Kidney epithelial cell (primary cell): ENCODE results near the gene PHF10. TPM values are rescaled to one million over a fixed set of nuclear protein-coding genes. Genes with fewer than 3 reads are reported as not detected.

Experiments used
- DNase-seq: peaks from one replicate; pipeline ENCODE4 v3.0.0-alpha.2; 2010; ENCODE audit warnings: low read depth
- H3K27me3 ChIP-seq: 2 replicates; pipeline ENCODE4 v1.6.0; 2011; ENCODE audit warnings: low read length; ENCODE audit not compliant: control insufficient read depth, insufficient read depth
- H3K36me3 ChIP-seq: 2 replicates; pipeline ENCODE4 v1.5.1; 2011; ENCODE audit warnings: low read length; ENCODE audit not compliant: control insufficient read depth, insufficient read depth
- H3K4me3 ChIP-seq: 2 replicates; pipeline ENCODE4 v1.5.1; 2011; ENCODE audit warnings: low read depth, mild to moderate bottlenecking, control low read depth, low read length
- CTCF ChIP-seq: IDR thresholded peaks from 2 replicates; pipeline ENCODE4 v1.5.1; 2011; ENCODE audit warnings: mild to moderate bottlenecking, moderate library complexity, low read length, control low read depth, inconsistent platforms; ENCODE audit not compliant: insufficient read depth, poor library complexity, severe bottlenecking
- total RNA-seq: library from RNA; depleted of rRNA; stranded (reverse); fragments of >200 nt; gene quantifications from 2 replicates; pipeline ENCODE4 v1.2.3, GENCODE V29; 2015

The PHF10 gene
- total RNA-seq, 1 donor from 2014 or later, result 31.3 TPM

GRCh38 chr6:169738976-169739529, 14.8 kb upstream of the PHF10 start:
- Histone ChIP-seq H3K36me3 (no peaks in the 10 kb centered on the region), H3K4me3 (no peak overlapping the region), H3K27me3 (no peaks in the 10 kb centered on the region)
- TF ChIP-seq CTCF, result no peak
- no peak for DNase-seq

- H3K36me3 ChIP-seq, result no peaks in the 10 kb centered on the region
- no peak for TF ChIP-seq CTCF
- DNase-seq, result no peak
- H3K4me3 ChIP-seq, result no peak overlapping the region
- H3K27me3 ChIP-seq, result no peaks in the 10 kb centered on the region
Measured at GRCh38 chr6:169738204-169738975, 14.1 kb upstream of the PHF10 start.

DNA sequence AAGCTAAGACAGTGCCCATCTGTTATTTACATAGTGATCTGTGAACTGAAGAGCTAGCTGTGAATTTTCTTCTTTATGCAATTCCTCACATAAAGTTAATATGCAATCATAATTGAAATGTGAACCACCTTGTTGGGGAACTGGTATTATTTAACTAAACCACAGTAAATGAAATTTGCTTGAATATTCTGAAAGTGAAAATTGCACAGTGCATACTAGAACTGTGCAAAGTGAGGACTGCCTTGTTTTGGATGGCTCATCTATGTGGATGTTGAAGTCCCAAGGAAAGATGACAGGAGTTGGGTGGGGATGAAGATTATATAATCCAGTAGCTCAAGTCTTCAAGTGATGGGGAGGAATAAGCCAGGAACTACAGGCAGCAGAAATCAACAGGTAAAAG, 5.7 kb upstream of the PHF10 start:
- Histone ChIP-seq H3K36me3 (no peaks in the 10 kb centered on the region), H3K4me3 (no peak overlapping the region), H3K27me3 (no peaks in the 10 kb centered on the region)
- no peak for TF ChIP-seq CTCF
- no peak for DNase-seq

DNA sequence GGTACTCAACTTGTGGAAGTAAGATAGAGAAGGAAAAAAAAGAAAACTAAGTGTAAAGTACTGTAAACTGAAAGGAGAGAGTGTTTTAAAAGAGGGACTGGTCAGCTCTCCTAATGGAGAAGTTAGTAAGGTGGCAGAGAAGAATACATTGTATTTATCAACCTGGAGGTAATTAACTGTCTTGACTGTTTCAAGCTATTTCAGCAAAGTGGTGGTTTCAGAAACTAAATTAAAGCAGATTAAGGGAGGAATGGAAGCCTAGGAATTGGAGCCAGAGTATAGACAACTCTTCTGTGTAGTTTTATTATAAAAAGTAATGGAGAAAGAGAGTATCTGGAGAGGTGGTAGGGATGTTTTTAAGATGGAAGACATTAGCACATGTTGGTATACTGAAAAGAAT, 2.7 kb upstream of the PHF10 start:
- Histone ChIP-seq H3K27me3 (no peaks in the 10 kb centered on the region), H3K36me3 (no peaks in the 10 kb centered on the region), H3K4me3 (no peak overlapping the region)
- no peak for DNase-seq
- TF ChIP-seq CTCF, result no peak

DNA sequence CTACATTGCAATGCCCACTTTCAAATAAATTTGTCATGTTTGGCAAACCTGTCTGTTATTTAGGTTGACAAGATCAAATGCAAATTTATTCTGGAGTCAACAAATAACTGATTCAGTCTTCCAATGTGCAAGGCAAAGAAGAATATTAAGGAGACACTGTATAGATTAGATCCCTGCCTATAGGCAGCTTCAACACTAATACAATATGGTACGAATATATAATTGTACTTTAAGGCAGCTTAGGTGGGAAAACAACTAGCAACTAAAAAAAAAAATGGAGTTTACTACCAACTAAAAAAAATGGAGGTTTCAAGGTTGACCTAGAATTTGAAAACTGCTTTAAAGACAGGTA, 1.7 kb upstream of the PHF10 start:
- DNase-seq, result no peak
- no peaks in the 10 kb centered on the region for H3K36me3 ChIP-seq
- TF ChIP-seq CTCF, result no peak

More for the DNA sequence above, 1.7 kb upstream of the PHF10 start:
- Histone ChIP-seq H3K27me3 (no peaks in the 10 kb centered on the region), H3K4me3 (no peak overlapping the region)
